Measurements from ENCODE around the gene ASF1B. TPM values are rescaled to one million over a fixed set of nuclear protein-coding genes. Genes with fewer than 3 reads are reported as not detected.
"Not testable (repeated sequence)": the region's sequence is repeated elsewhere in the genome, so short reads cannot be mapped to it uniquely, and the experiment has no call there.

The ASF1B gene
- total and polyA plus RNA-seq, 8 donors: 2.6 to 120 (median 7.0) TPM; not detected in 1

GRCh38 chr19:14182476-14182875 is 46.1 kb upstream of the ASF1B start:
- Histone ChIP-seq H3K27ac (no peak overlapping the region), H3K4me1 (no peaks in the 10 kb centered on the region), H3K4me3 (no peak overlapping the region), H3K27me3 (no peaks in the 10 kb centered on the region), H3K9me3 (no peaks in the 10 kb centered on the region), H3K36me3 (peaks cover 4 to 19% (median 11%) of the 10 kb centered on the region in 4 donors)
- TF ChIP-seq POLR2A (IDR thresholded peaks at IDR 0.05) (no peak), CTCF (IDR thresholded peaks at IDR 0.05) (no peak), EP300 (IDR thresholded peaks at IDR 0.05) (no peak), POLR2AphosphoS5 (IDR thresholded peaks at IDR 0.05) (no peak)
- WGBS, 5 donors: 76 to 92% (median 86%) methylated on average over 8 of the region's 8 CpGs
- no peak for DNase-seq
- intact Hi-C loops (cut with DNase I; ENCODE audit: low total_unique reads): no loop called here

- DNase-seq: no peak
- Histone ChIP-seq H3K36me3 (peaks cover 9 to 24% (median 17%) of the 10 kb centered on the region in 4 donors), H3K27ac (no peak overlapping the region), H3K4me1 (no peaks in the 10 kb centered on the region), H3K27me3 (no peaks in the 10 kb centered on the region), H3K9me3 (no peaks in the 10 kb centered on the region), H3K4me3 (no peak overlapping the region)
- 86 to 94% (median 93%) methylated on average over 6 of the region's 6 CpGs for WGBS, 5 donors
- TF ChIP-seq POLR2AphosphoS5 (IDR thresholded peaks at IDR 0.05) (no peak), EP300 (IDR thresholded peaks at IDR 0.05) (no peak)
- intact Hi-C loops (cut with DNase I; ENCODE audit: low total_unique reads): no loop called here
Observed at GRCh38 chr19:14181906-14182305, 45.5 kb upstream of the ASF1B start.

GRCh38 chr19:14181199-14181598 is 44.8 kb upstream of the ASF1B start:
- H3K27me3 ChIP-seq; intact Hi-C loops (cut with DNase I; ENCODE audit: low total_unique reads); H3K4me1 ChIP-seq; H3K9me3 ChIP-seq; H3K27ac ChIP-seq; H3K4me3 ChIP-seq; DNase-seq: not testable (repeated sequence)
- WGBS, 5 donors: 74 to 86% (median 84%) methylated on average over 12 of the region's 12 CpGs
- H3K36me3 ChIP-seq: peaks cover 9 to 31% (median 24%) of the 10 kb centered on the region in 4 donors

- TF ChIP-seq CTCF (IDR thresholded peaks at IDR 0.05) (no peak), POLR2AphosphoS5 (IDR thresholded peaks at IDR 0.05) (no peak), EP300 (IDR thresholded peaks at IDR 0.05) (no peak), POLR2A (IDR thresholded peaks at IDR 0.05) (no peak)
- H3K36me3 ChIP-seq: peaks cover 9 to 60% (median 52%) of the 10 kb centered on the region in 4 donors
- intact Hi-C loops (cut with DNase I; ENCODE audit: low total_unique reads): no loop called here
- H3K27me3 ChIP-seq: no peaks in the 10 kb centered on the region
- DNase-seq: no peak
- 91 to 95% (median 92%) methylated on average over 19 to 23 of the region's 23 CpGs for WGBS, 5 donors
- H3K4me1 ChIP-seq: no peaks in the 10 kb centered on the region
- no peak overlapping the region for H3K4me3 ChIP-seq
- H3K27ac ChIP-seq: no peak overlapping the region
- no peaks in the 10 kb centered on the region for H3K9me3 ChIP-seq
Observed at GRCh38 chr19:14177496-14178074, 41.2 kb upstream of the ASF1B start.

- peaks cover 21 to 76% (median 73%) of the 10 kb centered on the region in 4 donors for H3K36me3 ChIP-seq
Observed at GRCh38 chr19:14175351-14175792, 39.0 kb upstream of the ASF1B start.

GRCh38 chr19:14174883-14175282 is 38.5 kb upstream of the ASF1B start:
- no peaks in the 10 kb centered on the region for H3K9me3 ChIP-seq
- intact Hi-C loops (cut with DNase I; ENCODE audit: low total_unique reads): no loop called here
- whole genome bisulfite sequencing, 5 donors: 91 to 95% (median 94%) methylated on average over 9 of the region's 9 CpGs
- no peak for TF ChIP-seq CTCF (IDR thresholded peaks at IDR 0.05)
- TF ChIP-seq POLR2AphosphoS5 (IDR thresholded peaks at IDR 0.05): no peak
- TF ChIP-seq POLR2A (IDR thresholded peaks at IDR 0.05): no peak
- TF ChIP-seq EP300 (IDR thresholded peaks at IDR 0.05): no peak
- no peak for DNase-seq
- no peaks in the 10 kb centered on the region for H3K4me1 ChIP-seq
- no peaks in the 10 kb centered on the region for H3K27me3 ChIP-seq
- H3K36me3 ChIP-seq: peaks cover 21 to 81% (median 78%) of the 10 kb centered on the region in 4 donors
- no peak overlapping the region for H3K4me3 ChIP-seq
- H3K27ac ChIP-seq: no peak overlapping the region

More at GRCh38 chr19:14175351-14175792, 39.0 kb upstream of the ASF1B start:
- 64 to 88% (median 77%) methylated on average over 6 of the region's 6 CpGs for WGBS, 5 donors
- Histone ChIP-seq H3K27me3 (no peaks in the 10 kb centered on the region), H3K4me1 (no peaks in the 10 kb centered on the region), H3K4me3 (no peak overlapping the region), H3K27ac (no peak overlapping the region), H3K9me3 (no peaks in the 10 kb centered on the region)
- DNase-seq: no peak
- intact Hi-C loops (cut with DNase I; ENCODE audit: low total_unique reads): no loop called here
- TF ChIP-seq POLR2AphosphoS5 (IDR thresholded peaks at IDR 0.05) (no peak), POLR2A (IDR thresholded peaks at IDR 0.05) (no peak)
